Adrenal gland (tissue), 12 donors: ENCODE data around the gene DHDH. TPM values are rescaled to one million over a fixed set of nuclear protein-coding genes. Genes with fewer than 3 reads are reported as not detected.

ENCODE experiments used
- DNase-seq, 7 donors: peaks; one replicate each; pipeline ENCODE4 v3.0.0-alpha.2; 2019 to 2020
- H3K27ac ChIP-seq, 5 donors: fragments of 200-600 bp; sonication (generic) in 4 of 5; 1 replicate in 3 of 5; 2 replicates in 2 of 5; pipeline versions ENCODE4 v1.5.1 to v1.8.0; 2016 to 2020; ENCODE audit warnings: mild to moderate bottlenecking in 1 of 5
- H3K27me3 ChIP-seq: fragments of 200-600 bp; 2 replicates; pipeline ENCODE4 v1.8.0; 2021
- H3K36me3 ChIP-seq, 2 donors: fragments of 200-600 bp; replicated peaks in 1 of 2; 1 replicate in 1 of 2; 2 replicates in 1 of 2; pipeline versions ENCODE4 v1.5.1 to v1.8.0; 2018 to 2022
- H3K4me1 ChIP-seq, 2 donors: fragments of 200-600 bp; replicated peaks in 1 of 2; 1 replicate in 1 of 2; 2 replicates in 1 of 2; pipeline versions ENCODE4 v1.5.1 to v1.8.0; 2018 to 2021
- H3K4me3 ChIP-seq, 4 donors: fragments of 200-600 bp; sonication (generic) in 3 of 4; one replicate each; pipeline ENCODE4 v1.5.1; 2016 to 2018
- H3K9me3 ChIP-seq, 3 donors: fragments of 200-600 bp; sonication (generic) in 1 of 3; replicated peaks in 1 of 3; 1 replicate in 2 of 3; 2 replicates in 1 of 3; pipeline versions ENCODE4 v1.5.1 to v1.8.0; 2016 to 2021
- POLR2A ChIP-seq, 2 donors: fragments of 450-650 bp; IDR thresholded peaks; one replicate each; pipeline ENCODE4 v1.6.1; 2017; ENCODE audit warnings: antibody characterized with exemption in 2 of 2, mild to moderate bottlenecking in 2 of 2, moderate library complexity in 1 of 2
- WGBS, 4 donors: extraction: QIAGEN DNeasy Blood & Tissue Kit in 2 of 4; methylation state at CpG; one replicate each; pipeline versions ENCODE4 v1.1.5 to v1.1.7; 2013 to 2017; 5-methylcytosine and 5-hydroxymethylcytosine counted together
- intact Hi-C, 2 donors: fragments of 100-400 bp; cut with DNase I; formaldehyde crosslinking; loops; one replicate each; pipeline versions ENCODE4 v1.14.1 to v1.15.0; 2022 to 2023
- polyA plus RNA-seq, 3 donors: library from polyadenylated mRNA; stranded (reverse); fragments of 200-250 nt in 2 of 3; fragments of 350-450 nt in 1 of 3; fragmentation: Illumina TruSeq in 1 of 3; extraction: RNeasy Lipid Tissue Mini Kit (QIAGEN cat#74804) in 1 of 3; gene quantifications; one replicate each; pipeline ENCODE4 v1.2.3, GENCODE V29; 2013 to 2014
- total RNA-seq, 9 donors: library from RNA; depleted of rRNA in 4 of 9; stranded (reverse); fragments of >200 nt in 4 of 9; fragments of 120-200 nt in 1 of 9; fragmentation: NEBNext Ultra II Directional in 1 of 9; extraction: Animal tissue kit (Norgen Biotek cat#: 25700) in 1 of 9; gene quantifications; one replicate each; pipeline versions ENCODE4 v1.1.0 to v1.2.4, GENCODE V29; 2013 to 2023
- TF ChIP-seq, protein P1 (sequence below), 6 experiments: fragments of 450-650 bp in 4 of 6; fragments of 200-600 bp in 2 of 6; sonication (generic) in 1 of 6; IDR thresholded peaks; 1 replicate in 5 of 6; 2 replicates in 1 of 6; pipeline versions ENCODE4 v1.5.1 to v1.8.0; 2016 to 2021; ENCODE audit warnings: antibody characterized with exemption in 6 of 6, mild to moderate bottlenecking in 2 of 6, moderate library complexity in 1 of 6
- donor health status: healthy with polysubstance abuse.
- donor health status: Bipolar disorder and iron deficiency.
- donor health status: DM: yes; HTN: yes; CAD: no.
- donor health status: DM: no; HTN: no; CAD: no.
- donor health status: DM: no; HTN: no; CAD: no.
- donor health status: DM: yes; HTN: yes; CAD: no.

The DHDH gene
- total and polyA plus RNA-seq, 12 donors = 0.17 to 2.8 (median 0.38) TPM; not detected in 5

DNA sequence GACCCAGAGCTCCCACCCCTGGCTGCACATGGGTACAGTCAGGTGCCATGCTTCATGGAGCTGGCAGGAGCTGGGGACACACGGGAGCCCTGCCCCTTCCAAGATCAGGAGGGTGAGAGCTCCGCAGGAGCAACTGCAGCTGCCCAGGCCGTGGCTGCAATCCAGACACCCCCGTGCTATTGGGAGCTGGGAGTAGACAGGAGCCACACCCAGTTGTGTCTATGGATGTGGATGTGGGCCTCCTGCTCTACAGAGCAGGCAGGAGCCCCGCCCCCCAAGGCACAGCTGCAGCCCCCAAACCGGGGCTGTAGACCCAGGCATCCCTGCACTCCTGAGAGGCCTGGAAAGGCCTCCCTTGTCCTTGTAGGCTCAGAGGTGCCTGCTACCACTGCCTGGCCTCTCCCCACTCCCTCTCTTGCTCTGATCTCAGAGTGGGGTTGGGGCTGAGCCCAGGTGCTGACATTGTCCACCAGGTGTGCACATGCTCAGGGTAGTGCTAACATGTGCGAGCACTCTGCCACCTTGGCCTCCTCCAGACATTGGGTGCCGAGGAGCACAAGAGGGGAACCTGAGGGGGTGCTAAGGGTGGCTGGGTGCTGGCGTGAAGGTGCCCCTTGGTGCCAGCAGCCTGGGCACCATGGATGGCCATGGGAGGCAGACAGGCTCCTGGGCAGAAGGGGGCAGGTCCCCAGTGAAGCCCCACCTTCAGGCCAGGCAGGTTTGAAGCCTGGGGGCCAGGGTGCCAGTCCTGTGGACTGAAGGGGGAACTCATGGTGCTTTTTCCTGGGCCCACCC is 13.2 kb downstream of the DHDH start:
- DNase-seq = no peak
- no peak for TF ChIP-seq POLR2A (IDR thresholded peaks at IDR 0.05)
- TF ChIP-seq, protein P1, sequence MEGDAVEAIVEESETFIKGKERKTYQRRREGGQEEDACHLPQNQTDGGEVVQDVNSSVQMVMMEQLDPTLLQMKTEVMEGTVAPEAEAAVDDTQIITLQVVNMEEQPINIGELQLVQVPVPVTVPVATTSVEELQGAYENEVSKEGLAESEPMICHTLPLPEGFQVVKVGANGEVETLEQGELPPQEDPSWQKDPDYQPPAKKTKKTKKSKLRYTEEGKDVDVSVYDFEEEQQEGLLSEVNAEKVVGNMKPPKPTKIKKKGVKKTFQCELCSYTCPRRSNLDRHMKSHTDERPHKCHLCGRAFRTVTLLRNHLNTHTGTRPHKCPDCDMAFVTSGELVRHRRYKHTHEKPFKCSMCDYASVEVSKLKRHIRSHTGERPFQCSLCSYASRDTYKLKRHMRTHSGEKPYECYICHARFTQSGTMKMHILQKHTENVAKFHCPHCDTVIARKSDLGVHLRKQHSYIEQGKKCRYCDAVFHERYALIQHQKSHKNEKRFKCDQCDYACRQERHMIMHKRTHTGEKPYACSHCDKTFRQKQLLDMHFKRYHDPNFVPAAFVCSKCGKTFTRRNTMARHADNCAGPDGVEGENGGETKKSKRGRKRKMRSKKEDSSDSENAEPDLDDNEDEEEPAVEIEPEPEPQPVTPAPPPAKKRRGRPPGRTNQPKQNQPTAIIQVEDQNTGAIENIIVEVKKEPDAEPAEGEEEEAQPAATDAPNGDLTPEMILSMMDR (IDR thresholded peaks at IDR 0.05) = no peak
- intact Hi-C loops = no loop called here
- no peak overlapping the region for H3K4me3 ChIP-seq
- no peaks in the 10 kb centered on the region for H3K36me3 ChIP-seq
- no peaks in the 10 kb centered on the region for H3K27me3 ChIP-seq
- WGBS, 4 donors = 75 to 100% (median 92%) methylated on average over 1 to 9 of the region's 9 CpGs
- H3K4me1 ChIP-seq = no peaks in the 10 kb centered on the region
- no peaks in the 10 kb centered on the region for H3K9me3 ChIP-seq
- H3K27ac ChIP-seq = no peak overlapping the region

DNA sequence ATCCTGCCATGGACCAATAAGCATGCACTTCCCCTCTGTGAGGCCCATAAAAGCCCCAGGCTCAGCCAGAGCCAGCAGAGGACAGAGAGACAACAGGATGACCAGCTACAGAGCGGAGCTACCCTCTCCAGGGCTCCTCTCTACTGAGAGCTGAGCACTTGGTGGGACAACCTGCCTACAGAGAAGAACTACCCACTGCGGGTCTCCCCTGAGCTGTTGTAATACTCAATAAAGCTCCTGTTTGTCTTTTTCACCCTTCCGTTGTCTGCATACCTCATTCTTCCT is 13.7 kb downstream of the DHDH start:
- DNase-seq = no peak
- no peaks in the 10 kb centered on the region for H3K9me3 ChIP-seq
- no peaks in the 10 kb centered on the region for H3K36me3 ChIP-seq
- WGBS, 4 donors = 96 to 100% (median 99%) methylated on average over 2 to 3 of the region's 3 CpGs
- H3K4me1 ChIP-seq = no peaks in the 10 kb centered on the region
- TF ChIP-seq POLR2A (IDR thresholded peaks at IDR 0.05) = no peak
- TF ChIP-seq, protein P1 (IDR thresholded peaks at IDR 0.05) = no peak
- no peaks in the 10 kb centered on the region for H3K27me3 ChIP-seq
- no peak overlapping the region for H3K4me3 ChIP-seq
- intact Hi-C loops = no loop called here
- H3K27ac ChIP-seq = no peak overlapping the region

DNA sequence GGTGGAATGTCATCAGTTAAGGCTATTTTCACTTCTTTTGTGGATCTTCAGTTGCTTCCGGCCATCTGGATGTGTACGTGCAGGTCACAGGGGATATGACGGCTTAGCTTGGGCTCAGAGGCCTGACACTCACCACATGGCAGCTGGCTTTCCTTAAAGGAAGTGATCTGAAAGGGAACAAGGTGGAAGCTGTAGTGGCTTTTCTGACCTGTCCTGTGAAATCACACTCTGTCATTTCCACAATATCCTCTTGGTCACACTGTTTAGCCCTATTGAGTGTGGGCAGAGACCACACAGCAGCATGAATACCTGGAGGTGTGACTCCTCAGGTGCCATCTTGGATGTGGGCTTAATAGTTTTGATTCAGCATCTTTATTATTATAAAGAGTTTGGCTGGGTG is 16.7 kb downstream of the DHDH start:
- 63 to 75% (median 71%) methylated on average over 3 of the region's 3 CpGs for WGBS, 4 donors
- intact Hi-C loops = no loop called here
- no peak for TF ChIP-seq POLR2A (IDR thresholded peaks at IDR 0.05)
- TF ChIP-seq, protein P1 (IDR thresholded peaks at IDR 0.05) = no peak

DNA sequence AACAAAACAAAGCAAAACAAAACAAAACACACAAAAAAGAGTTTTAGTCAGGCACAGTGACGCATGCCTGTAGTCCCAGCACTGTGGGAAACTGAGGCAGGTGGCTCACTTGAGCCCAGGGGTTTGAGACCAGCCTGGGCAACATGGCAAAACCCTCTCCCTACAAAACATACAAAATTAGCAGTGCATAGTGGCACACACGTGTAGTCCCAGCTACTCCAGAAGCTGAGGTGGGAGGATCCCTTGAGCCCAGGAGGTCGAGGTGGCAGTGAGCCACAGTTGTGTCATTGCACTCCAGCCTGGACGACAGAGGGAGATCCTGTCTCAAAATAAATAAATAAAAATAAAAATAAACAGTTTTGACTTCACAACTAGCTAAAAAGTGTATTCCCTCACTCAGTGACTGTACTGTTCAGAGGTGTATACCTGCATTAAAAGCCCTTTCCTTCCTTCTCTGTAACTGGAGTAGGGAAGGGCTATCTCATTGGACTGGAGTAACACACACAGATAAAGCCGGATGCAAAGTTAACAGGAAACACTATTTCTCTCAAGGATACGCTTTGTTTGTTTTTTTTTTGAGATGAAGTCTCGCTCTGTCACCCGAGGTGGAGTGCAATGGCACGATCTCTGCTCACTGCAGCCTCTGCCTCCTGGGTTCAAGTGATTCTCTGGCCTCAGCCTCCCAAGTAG is 17.5 kb downstream of the DHDH start:
- Histone ChIP-seq H3K27me3 (no peaks in the 10 kb centered on the region), H3K27ac (peak overlapping the region in 2 of 5 donors; percentile 8 to 24), H3K9me3 (no peaks in the 10 kb centered on the region), H3K36me3 (no peaks in the 10 kb centered on the region), H3K4me3 (no peak overlapping the region), H3K4me1 (peaks cover 0 to 10% of the 10 kb centered on the region in 2 donors)
- TF ChIP-seq, protein P1 (IDR thresholded peaks at IDR 0.05) = no peak
- no peak for TF ChIP-seq POLR2A (IDR thresholded peaks at IDR 0.05)
- intact Hi-C loops = no loop called here
- no peak for DNase-seq
- 36 to 43% (median 43%) methylated on average over 9 of the region's 9 CpGs for WGBS, 4 donors

More for the DNA sequence above, 16.7 kb downstream of the DHDH start:
- no peaks in the 10 kb centered on the region for H3K9me3 ChIP-seq
- no peak for DNase-seq
- H3K4me1 ChIP-seq = peaks cover 0 to 2% of the 10 kb centered on the region in 2 donors
- H3K27ac ChIP-seq = no peak overlapping the region
- no peaks in the 10 kb centered on the region for H3K27me3 ChIP-seq
- no peaks in the 10 kb centered on the region for H3K36me3 ChIP-seq
- H3K4me3 ChIP-seq = no peak overlapping the region
